Measurements from ENCODE around the gene SLC26A11. TPM values are rescaled to one million over a fixed set of nuclear protein-coding genes. Genes with fewer than 3 reads are reported as not detected.

Gene SLC26A11
- total RNA-seq, 1 donor from 2014 or later = 50.1 TPM

- no peaks in the 10 kb centered on the region for H3K9me3 Mint-ChIP-seq (ENCODE audit: unreplicated experiment)
- H3K27ac Mint-ChIP-seq (ENCODE audit: unreplicated experiment) = no peak overlapping the region
- H3K4me1 Mint-ChIP-seq (ENCODE audit: unreplicated experiment) = peaks cover 8% of the 10 kb centered on the region
- no peak for TF ChIP-seq CTCF (IDR thresholded peaks at IDR 0.05; ENCODE audit: unreplicated experiment)
- peaks cover 11% of the 10 kb centered on the region for H3K27me3 Mint-ChIP-seq (ENCODE audit: unreplicated experiment)
- peaks cover 12% of the 10 kb centered on the region for H3K36me3 Mint-ChIP-seq (ENCODE audit: low read depth, unreplicated experiment)
- no peak for DNase-seq (ENCODE audit: low spot score)
- no peak overlapping the region for H3K4me3 Mint-ChIP-seq (ENCODE audit: unreplicated experiment)
Observed at GRCh38 chr17:80248894-80249710, 28.9 kb downstream of the SLC26A11 start.

- DNase-seq (ENCODE audit: low spot score) = no peak
- peaks cover 4% of the 10 kb centered on the region for H3K27me3 Mint-ChIP-seq (ENCODE audit: unreplicated experiment)
- no peaks in the 10 kb centered on the region for H3K9me3 Mint-ChIP-seq (ENCODE audit: unreplicated experiment)
- H3K36me3 Mint-ChIP-seq (ENCODE audit: low read depth, unreplicated experiment) = peaks cover 3% of the 10 kb centered on the region
- peaks cover 11% of the 10 kb centered on the region for H3K4me1 Mint-ChIP-seq (ENCODE audit: unreplicated experiment)
- H3K27ac Mint-ChIP-seq (ENCODE audit: unreplicated experiment) = no peak overlapping the region
- no peak overlapping the region for H3K4me3 Mint-ChIP-seq (ENCODE audit: unreplicated experiment)
- TF ChIP-seq CTCF (IDR thresholded peaks at IDR 0.05; ENCODE audit: unreplicated experiment) = no peak
Observed at GRCh38 chr17:80251966-80252365, 31.7 kb downstream of the SLC26A11 start.

GRCh38 chr17:80252871-80253270, 32.6 kb downstream of the SLC26A11 start:
- DNase-seq (ENCODE audit: low spot score) = peak; percentile 64
- TF ChIP-seq CTCF (IDR thresholded peaks at IDR 0.05; ENCODE audit: unreplicated experiment) = no peak
- no peaks in the 10 kb centered on the region for H3K9me3 Mint-ChIP-seq (ENCODE audit: unreplicated experiment)
- peaks cover 11% of the 10 kb centered on the region for H3K4me1 Mint-ChIP-seq (ENCODE audit: unreplicated experiment)
- peaks cover 3% of the 10 kb centered on the region for H3K36me3 Mint-ChIP-seq (ENCODE audit: low read depth, unreplicated experiment)
- H3K4me3 Mint-ChIP-seq (ENCODE audit: unreplicated experiment) = no peak overlapping the region
- H3K27me3 Mint-ChIP-seq (ENCODE audit: unreplicated experiment) = peaks cover 4% of the 10 kb centered on the region
- no peak overlapping the region for H3K27ac Mint-ChIP-seq (ENCODE audit: unreplicated experiment)

- no peak overlapping the region for H3K27ac Mint-ChIP-seq (ENCODE audit: unreplicated experiment)
- no peak for TF ChIP-seq CTCF (IDR thresholded peaks at IDR 0.05; ENCODE audit: unreplicated experiment)
- no peak overlapping the region for H3K4me3 Mint-ChIP-seq (ENCODE audit: unreplicated experiment)
- no peak for DNase-seq (ENCODE audit: low spot score)
- peaks cover 7% of the 10 kb centered on the region for H3K27me3 Mint-ChIP-seq (ENCODE audit: unreplicated experiment)
- H3K9me3 Mint-ChIP-seq (ENCODE audit: unreplicated experiment) = no peaks in the 10 kb centered on the region
- H3K36me3 Mint-ChIP-seq (ENCODE audit: low read depth, unreplicated experiment) = peaks cover 3% of the 10 kb centered on the region
- H3K4me1 Mint-ChIP-seq (ENCODE audit: unreplicated experiment) = peaks cover 11% of the 10 kb centered on the region
Observed at GRCh38 chr17:80253631-80254395, 33.6 kb downstream of the SLC26A11 start.

Data from endothelial cell (in vitro differentiated cells).